ENCODE results near the gene NCOA1. TPM values are rescaled to one million over a fixed set of nuclear protein-coding genes. Genes with fewer than 3 reads are reported as not detected.

Gene NCOA1
- total RNA-seq, 1 experiment from 2014 or later, result 11.6 TPM

- DNase-seq, result no peak
- CTCF ChIA-PET, result no interaction called here
- no peaks in the 10 kb centered on the region for H3K9me2 ChIP-seq (ENCODE audit: insufficient read depth)
- H3K9me3 ChIP-seq (ENCODE audit: insufficient read depth, low read depth), result no peaks in the 10 kb centered on the region
- POLR2A ChIA-PET (ENCODE audit: unreplicated experiment), result interaction anchor here (0.5 kb wide), 1 partner anchor 69 kb away, joined by 7 read pairs; no protein-coding TSS in a partner anchor
- no peak for TF ChIP-seq CTCF (conservative IDR thresholded peaks at IDR 0.05)
- TF ChIP-seq EZH2 (IDR thresholded peaks at IDR 0.05; ENCODE audit: low read depth), result no peak
- H3K27me3 ChIP-seq (ENCODE audit: insufficient read depth, low read depth), result no peaks in the 10 kb centered on the region
- peaks cover 5% of the 10 kb centered on the region; the same call in 1 of the 2 replicates for H3K79me2 ChIP-seq (ENCODE audit: low read depth)
- no peak overlapping the region for H2AFZ ChIP-seq
- no peak overlapping the region for H3K4me2 ChIP-seq
- no peak overlapping the region for H3K4me3 ChIP-seq
- H3F3A ChIP-seq (ENCODE audit: insufficient read depth, low read depth), result peaks cover 7% of the 10 kb centered on the region; the same call in 1 of the 2 replicates
- BruUV-seq (replicated peaks), result no TSS peak
- no peaks in the 10 kb centered on the region for H3K36me3 ChIP-seq (ENCODE audit: low read depth)
- H3K27ac ChIP-seq, result no peak overlapping the region
- intact Hi-C loops (cut with micrococcal nuclease; ENCODE audit: unreplicated experiment), result no loop called here
- peaks cover 10% of the 10 kb centered on the region for H3K4me1 ChIP-seq (replicated peaks; ENCODE audit: insufficient read depth)
- no peaks in the 10 kb centered on the region for H4K20me1 ChIP-seq (ENCODE audit: insufficient read depth)
These were observed 23.8 kb downstream of the NCOA1 start for GRCh38 chr2:24514820-24515219.

GRCh38 chr2:24515335-24515734, 24.3 kb downstream of the NCOA1 start:
- Histone ChIP-seq H3K9me2 (ENCODE audit: insufficient read depth) (no peaks in the 10 kb centered on the region), H4K20me1 (ENCODE audit: insufficient read depth) (no peaks in the 10 kb centered on the region), H2AFZ (no peak overlapping the region), H3K4me3 (no peak overlapping the region), H3K4me1 (replicated peaks; ENCODE audit: insufficient read depth) (peaks cover 10% of the 10 kb centered on the region), H3K36me3 (ENCODE audit: low read depth) (no peaks in the 10 kb centered on the region), H3K79me2 (ENCODE audit: low read depth) (peaks cover 5% of the 10 kb centered on the region; the same call in 1 of the 2 replicates), H3F3A (ENCODE audit: insufficient read depth, low read depth) (peaks cover 7% of the 10 kb centered on the region; the same call in 1 of the 2 replicates), H3K4me2 (no peak overlapping the region), H3K27ac (no peak overlapping the region), H3K9me3 (ENCODE audit: insufficient read depth, low read depth) (no peaks in the 10 kb centered on the region), H3K27me3 (ENCODE audit: insufficient read depth, low read depth) (no peaks in the 10 kb centered on the region)
- no peak for DNase-seq
- TF ChIP-seq EZH2 (IDR thresholded peaks at IDR 0.05; ENCODE audit: low read depth) (no peak), CTCF (conservative IDR thresholded peaks at IDR 0.05) (no peak)
- BruUV-seq (replicated peaks), result no TSS peak
- intact Hi-C loops (cut with micrococcal nuclease; ENCODE audit: unreplicated experiment), result no loop called here
- POLR2A ChIA-PET (ENCODE audit: unreplicated experiment), result no interaction called here
- CTCF ChIA-PET, result no interaction called here

- intact Hi-C loops (cut with micrococcal nuclease; ENCODE audit: unreplicated experiment), result no loop called here
- H3F3A ChIP-seq (ENCODE audit: insufficient read depth, low read depth), result peaks cover 7% of the 10 kb centered on the region; the same call in 1 of the 2 replicates
- no peaks in the 10 kb centered on the region for H4K20me1 ChIP-seq (ENCODE audit: insufficient read depth)
- H2AFZ ChIP-seq, result no peak overlapping the region
- no peak overlapping the region for H3K4me2 ChIP-seq
- no peaks in the 10 kb centered on the region for H3K9me3 ChIP-seq (ENCODE audit: insufficient read depth, low read depth)
- H3K9me2 ChIP-seq (ENCODE audit: insufficient read depth), result no peaks in the 10 kb centered on the region
- H3K79me2 ChIP-seq (ENCODE audit: low read depth), result peaks cover 5% of the 10 kb centered on the region; the same call in 1 of the 2 replicates
- no peak overlapping the region for H3K4me3 ChIP-seq
- TF ChIP-seq CTCF (conservative IDR thresholded peaks at IDR 0.05) (no peak), EZH2 (IDR thresholded peaks at IDR 0.05; ENCODE audit: low read depth) (no peak)
- peaks cover 10% of the 10 kb centered on the region for H3K4me1 ChIP-seq (replicated peaks; ENCODE audit: insufficient read depth)
- no TSS peak for BruUV-seq (replicated peaks)
- no peaks in the 10 kb centered on the region for H3K36me3 ChIP-seq (ENCODE audit: low read depth)
- CTCF ChIA-PET, result no interaction called here
- H3K27ac ChIP-seq, result no peak overlapping the region
- H3K27me3 ChIP-seq (ENCODE audit: insufficient read depth, low read depth), result no peaks in the 10 kb centered on the region
- no peak for DNase-seq
- POLR2A ChIA-PET (ENCODE audit: unreplicated experiment), result no interaction called here
These were observed 24.8 kb downstream of the NCOA1 start for GRCh38 chr2:24515831-24516230.
